GM12873 (cell line): ENCODE results near the gene EEF2.

Experiments used
- CTCF ChIP-seq: IDR thresholded peaks from 2 replicates; pipeline ENCODE4 v1.5.1; 2012; ENCODE audit warnings: low read depth, mild to moderate bottlenecking, moderate library complexity, low read length, control low read depth; ENCODE audit not compliant: insufficient read depth; ENCODE audit errors: missing control alignments

Gene EEF2

GRCh38 chr19:3975637-3976087 lies 9.6 kb downstream of the EEF2 start:
- no peak for TF ChIP-seq CTCF

- no peak for TF ChIP-seq CTCF
These were observed 10.1 kb downstream of the EEF2 start for GRCh38 chr19:3975144-3975543.

GRCh38 chr19:3970808-3971598 lies 14.3 kb downstream of the EEF2 start, which contains the start of gene DAPK3:
Gene DAPK3, minus strand, starts transcription at chr19:3971099. Its CDS starts 1,364 bp downstream, at chr19:3969735.
- TF ChIP-seq CTCF: no peak

- no peak for TF ChIP-seq CTCF
These were observed 14.9 kb downstream of the EEF2 start for GRCh38 chr19:3970313-3970807.

GRCh38 chr19:3969435-3970312 lies 15.6 kb downstream of the EEF2 start:
- no peak for TF ChIP-seq CTCF

- TF ChIP-seq CTCF: no peak
These were observed 16.5 kb downstream of the EEF2 start for GRCh38 chr19:3968556-3969434.
